CD14-positive monocyte (primary cell): ENCODE data around the gene SLC26A6. TPM values are rescaled to one million over a fixed set of nuclear protein-coding genes. Genes with fewer than 3 reads are reported as not detected.

Source experiments
- DNase-seq, 3 donors: peaks; one replicate each; pipeline ENCODE4 v3.0.0-alpha.2; 2011 to 2022
- H2AFZ ChIP-seq: 2 replicates; pipeline ENCODE4 v1.6.0; 2012; ENCODE audit warnings: mild to moderate bottlenecking, low read depth, low read length, inconsistent platforms; ENCODE audit not compliant: insufficient read depth, poor library complexity, severe bottlenecking
- H3K27ac ChIP-seq, 2 donors: 1 replicate in 1 of 2; 2 replicates in 1 of 2; pipeline ENCODE4 v1.5.1; 2012 to 2013; ENCODE audit warnings: low read length in 2 of 2, control low read depth in 1 of 2, inconsistent platforms in 1 of 2, low read depth in 1 of 2, mild to moderate bottlenecking in 1 of 2
- H3K27me3 ChIP-seq, 2 donors: one replicate each; pipeline versions ENCODE4 v1.6.0 to v1.6.1; 2011 to 2013; ENCODE audit warnings: low read length in 2 of 2; ENCODE audit not compliant: control insufficient read depth in 2 of 2, insufficient read depth in 2 of 2
- H3K36me3 ChIP-seq, 2 donors: replicated peaks in 1 of 2; 1 replicate in 1 of 2; 2 replicates in 1 of 2; pipeline versions ENCODE4 v1.5.1 to v1.6.1; 2012 to 2013; ENCODE audit warnings: low read length in 2 of 2, control low read depth in 1 of 2, inconsistent platforms in 1 of 2, mild to moderate bottlenecking in 1 of 2; ENCODE audit not compliant: insufficient read depth in 2 of 2, control insufficient read depth in 1 of 2
- H3K4me1 ChIP-seq, 2 donors: 1 replicate in 1 of 2; 2 replicates in 1 of 2; pipeline versions ENCODE4 v1.5.1 to v1.6.1; 2012 to 2013; ENCODE audit warnings: low read length in 2 of 2, control low read depth in 1 of 2, inconsistent platforms in 1 of 2, mild to moderate bottlenecking in 1 of 2, moderate library complexity in 1 of 2; ENCODE audit not compliant: insufficient read depth in 2 of 2, control insufficient read depth in 1 of 2
- H3K4me2 ChIP-seq: replicated peaks from 2 replicates; pipeline ENCODE3; 2012; ENCODE audit warnings: low read length, moderate library complexity, mild to moderate bottlenecking; ENCODE audit not compliant: poor library complexity, severe bottlenecking; ENCODE audit errors: extremely low read depth
- H3K4me3 ChIP-seq, 3 experiments: fragments of 200-600 bp in 1 of 3; sonication (generic) in 1 of 3; replicated peaks in 1 of 3; 1 replicate in 2 of 3; 2 replicates in 1 of 3; pipeline ENCODE4 v1.5.1; 2011 to 2013; ENCODE audit warnings: low read length in 3 of 3, mild to moderate bottlenecking in 3 of 3, control low read depth in 2 of 3, low read depth in 2 of 3, inconsistent platforms in 1 of 3, moderate library complexity in 1 of 3
- H3K79me2 ChIP-seq: 2 replicates; pipeline ENCODE4 v1.6.0; 2012; ENCODE audit warnings: mild to moderate bottlenecking, control low read depth, inconsistent platforms, low read length, moderate library complexity; ENCODE audit not compliant: insufficient read depth
- H3K9ac ChIP-seq: 2 replicates; pipeline ENCODE4 v1.6.0; 2017; ENCODE audit warnings: low read length, mild to moderate bottlenecking; ENCODE audit not compliant: insufficient read depth, poor library complexity, severe bottlenecking
- H3K9me3 ChIP-seq, 2 donors: replicated peaks in 1 of 2; 1 replicate in 1 of 2; 2 replicates in 1 of 2; pipeline versions ENCODE4 v1.5.1 to v1.6.1; 2012 to 2013; ENCODE audit warnings: low read length in 2 of 2, control low read depth in 1 of 2; ENCODE audit not compliant: control insufficient read depth in 1 of 2, insufficient read depth in 1 of 2
- H4K20me1 ChIP-seq: 2 replicates; pipeline ENCODE4 v1.6.0; 2012; ENCODE audit warnings: mild to moderate bottlenecking, low read length, control low read depth, moderate library complexity; ENCODE audit not compliant: insufficient read depth
- H3K27ac Mint-ChIP-seq, 7 donors: one replicate each; pipeline ENCODE4 v1.8.0; 2020; ENCODE audit warnings: mild to moderate bottlenecking in 7 of 7, mixed read lengths in 7 of 7, moderate library complexity in 6 of 7, inconsistent platforms in 2 of 7
- H3K27me3 Mint-ChIP-seq, 3 donors: one replicate each; pipeline ENCODE4 v1.8.0; 2021 to 2022; ENCODE audit warnings: low read depth in 3 of 3, mild to moderate bottlenecking in 3 of 3, mixed read lengths in 3 of 3, moderate library complexity in 3 of 3, inconsistent platforms in 1 of 3
- H3K36me3 Mint-ChIP-seq, 2 donors: one replicate each; pipeline ENCODE4 v1.8.0; 2020; ENCODE audit warnings: mixed read lengths in 2 of 2, inconsistent platforms in 1 of 2, mild to moderate bottlenecking in 1 of 2
- H3K4me1 Mint-ChIP-seq: one replicate; pipeline ENCODE4 v1.8.0; 2020; ENCODE audit warnings: mild to moderate bottlenecking, mixed read lengths
- H3K4me3 Mint-ChIP-seq, 2 donors: one replicate each; pipeline ENCODE4 v1.8.0; 2020; ENCODE audit warnings: mild to moderate bottlenecking in 2 of 2, mixed read lengths in 2 of 2, moderate library complexity in 1 of 2
- H3K9me3 Mint-ChIP-seq, 7 donors: one replicate each; pipeline ENCODE4 v1.8.0; 2020 to 2022; ENCODE audit warnings: mixed read lengths in 7 of 7, mild to moderate bottlenecking in 6 of 7, moderate library complexity in 6 of 7, inconsistent platforms in 2 of 7
- WGBS: methylation state at CpG from one replicate; pipeline ENCODE4 v1.1.5; 2013; ENCODE audit warnings: missing lambda C conversion rate; ENCODE audit not compliant: insufficient coverage; 5-methylcytosine and 5-hydroxymethylcytosine counted together
- intact Hi-C, 2 donors: fragments of 100-400 bp; cut with micrococcal nuclease; formaldehyde crosslinking; loops; one replicate each; pipeline versions ENCODE4 v1.15.0 to v1.15.1; 2023
- polyA plus RNA-seq, 3 donors: library from polyadenylated mRNA; depleted of rRNA in 1 of 3; unstranded in 2 of 3; stranded (reverse) in 1 of 3; fragments of 300-500 nt in 2 of 3; fragments of >200 nt in 1 of 3; fragmentation: Illumina TruSeq in 2 of 3; gene quantifications; 1 replicate in 2 of 3; 2 replicates in 1 of 3; pipeline ENCODE4 v1.2.3, GENCODE V29; 2012 to 2021
- TF ChIP-seq, protein P1 (sequence below): fragments of 200-600 bp; IDR thresholded peaks from one replicate; pipeline ENCODE4 v1.8.0; 2022; ENCODE audit warnings: antibody characterized with exemption, mild to moderate bottlenecking

Gene SLC26A6
- polyA plus RNA-seq, 3 donors = 16.3 to 92.8 (median 20.4) TPM

DNA sequence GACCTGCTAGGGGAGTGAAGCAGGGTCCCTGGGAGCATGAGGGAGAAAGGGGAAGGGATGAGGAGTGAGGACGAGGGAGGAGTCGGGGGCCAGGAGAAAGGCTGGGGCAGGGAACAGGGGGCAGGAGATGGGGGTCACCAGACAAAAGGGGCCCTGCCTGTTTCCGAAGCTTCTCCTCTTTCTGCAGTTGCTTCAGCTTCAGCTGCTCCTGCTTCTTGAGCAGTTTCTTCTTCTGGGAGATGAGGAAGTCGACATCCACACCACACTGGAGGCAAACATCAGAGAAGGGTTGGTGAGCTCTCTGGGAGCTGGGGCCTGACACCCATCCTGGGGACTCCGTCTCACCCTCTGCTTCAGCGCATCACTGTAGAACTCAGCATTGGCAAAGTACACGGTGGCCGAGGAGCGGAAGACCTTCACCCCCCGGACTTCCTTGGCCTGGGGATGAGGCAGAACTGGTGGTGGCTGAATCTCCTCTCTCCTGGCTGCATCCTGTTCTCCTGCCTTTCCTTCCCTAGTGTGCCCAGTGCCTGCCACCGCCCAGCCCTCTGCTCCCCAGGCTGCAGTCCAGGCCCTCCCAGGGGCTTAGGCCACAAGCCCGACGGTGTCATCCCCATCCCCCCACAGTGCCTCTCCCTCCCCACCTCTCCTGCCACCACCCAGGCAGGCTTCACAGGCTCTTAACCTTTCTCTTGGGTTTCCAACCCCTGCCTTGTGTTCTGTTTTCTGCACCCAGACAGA lies 6.8 kb downstream of the SLC26A6 start:
- TF ChIP-seq, protein P1, sequence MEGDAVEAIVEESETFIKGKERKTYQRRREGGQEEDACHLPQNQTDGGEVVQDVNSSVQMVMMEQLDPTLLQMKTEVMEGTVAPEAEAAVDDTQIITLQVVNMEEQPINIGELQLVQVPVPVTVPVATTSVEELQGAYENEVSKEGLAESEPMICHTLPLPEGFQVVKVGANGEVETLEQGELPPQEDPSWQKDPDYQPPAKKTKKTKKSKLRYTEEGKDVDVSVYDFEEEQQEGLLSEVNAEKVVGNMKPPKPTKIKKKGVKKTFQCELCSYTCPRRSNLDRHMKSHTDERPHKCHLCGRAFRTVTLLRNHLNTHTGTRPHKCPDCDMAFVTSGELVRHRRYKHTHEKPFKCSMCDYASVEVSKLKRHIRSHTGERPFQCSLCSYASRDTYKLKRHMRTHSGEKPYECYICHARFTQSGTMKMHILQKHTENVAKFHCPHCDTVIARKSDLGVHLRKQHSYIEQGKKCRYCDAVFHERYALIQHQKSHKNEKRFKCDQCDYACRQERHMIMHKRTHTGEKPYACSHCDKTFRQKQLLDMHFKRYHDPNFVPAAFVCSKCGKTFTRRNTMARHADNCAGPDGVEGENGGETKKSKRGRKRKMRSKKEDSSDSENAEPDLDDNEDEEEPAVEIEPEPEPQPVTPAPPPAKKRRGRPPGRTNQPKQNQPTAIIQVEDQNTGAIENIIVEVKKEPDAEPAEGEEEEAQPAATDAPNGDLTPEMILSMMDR = no peak
- H3K27me3 ChIP-seq = no peaks in the 10 kb centered on the region
- no peak overlapping the region for H3K4me2 ChIP-seq
- H3K27me3 Mint-ChIP-seq = peaks cover 0 to 5% (median 4%) of the 10 kb centered on the region in 3 donors
- H3K4me3 ChIP-seq = no peak overlapping the region
- H3K36me3 ChIP-seq = peaks cover 82 to 95% of the 10 kb centered on the region in 2 donors
- no peaks in the 10 kb centered on the region for H3K9me3 ChIP-seq
- H2AFZ ChIP-seq = no peak overlapping the region
- peaks cover 76 to 93% of the 10 kb centered on the region in 2 donors for H3K36me3 Mint-ChIP-seq
- peaks cover 0 to 4% of the 10 kb centered on the region in 2 donors for H3K4me1 ChIP-seq
- H3K27ac ChIP-seq = no peak overlapping the region
- peaks cover 0 to 3% (median 0%) of the 10 kb centered on the region in 7 donors for H3K9me3 Mint-ChIP-seq
- peaks cover 4% of the 10 kb centered on the region for H4K20me1 ChIP-seq
- DNase-seq = no peak
- intact Hi-C loops = no loop called here
- H3K4me1 Mint-ChIP-seq = peaks cover 1% of the 10 kb centered on the region
- H3K4me3 Mint-ChIP-seq = no peak overlapping the region
- H3K79me2 ChIP-seq = peaks cover 2% of the 10 kb centered on the region
- 98% methylated on average over 11 of the region's 13 CpGs for WGBS
- H3K9ac ChIP-seq = no peak overlapping the region
- H3K27ac Mint-ChIP-seq = peak overlapping the region in 5 of 7 donors; percentile 2 to 60 (median 34)

DNA sequence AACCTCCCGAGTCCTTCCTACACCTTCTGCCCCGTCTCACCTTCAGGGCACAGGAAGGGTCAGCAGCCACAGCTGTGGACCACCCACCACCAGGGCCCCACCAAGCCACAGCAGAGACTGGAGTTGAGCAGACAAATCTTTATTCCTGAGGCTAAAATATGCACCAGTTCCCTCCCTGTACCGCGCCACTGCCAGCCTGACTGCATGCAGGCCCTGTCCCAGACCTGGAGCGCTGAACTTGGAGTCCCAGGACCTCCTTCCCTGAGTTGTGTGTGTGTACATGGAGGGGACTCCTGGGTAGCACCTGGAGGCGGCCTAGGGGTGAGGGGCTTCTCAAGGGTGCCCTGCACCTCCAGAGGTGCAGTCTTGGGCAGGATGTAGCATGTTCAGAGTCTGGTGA lies 9.7 kb downstream of the SLC26A6 start:
- H2AFZ ChIP-seq = no peak overlapping the region
- intact Hi-C loops = no loop called here
- H3K27ac ChIP-seq = no peak overlapping the region
- peaks cover 0 to 6% (median 4%) of the 10 kb centered on the region in 3 donors for H3K27me3 Mint-ChIP-seq
- no peaks in the 10 kb centered on the region for H3K4me1 ChIP-seq
- H3K9me3 Mint-ChIP-seq = peaks cover 0 to 6% (median 1%) of the 10 kb centered on the region in 7 donors
- WGBS = 100% methylated on average over 6 of the region's 6 CpGs
- no peaks in the 10 kb centered on the region for H4K20me1 ChIP-seq
- H3K9me3 ChIP-seq = no peaks in the 10 kb centered on the region
- H3K27me3 ChIP-seq = no peaks in the 10 kb centered on the region
- peaks cover 57 to 65% of the 10 kb centered on the region in 2 donors for H3K36me3 Mint-ChIP-seq
- peak overlapping the region in 1 of 7 donors; percentile 31 for H3K27ac Mint-ChIP-seq
- H3K4me2 ChIP-seq = no peak overlapping the region
- H3K4me3 Mint-ChIP-seq = no peak overlapping the region
- TF ChIP-seq, protein P1 = no peak
- no peak for DNase-seq
- H3K4me1 Mint-ChIP-seq = no peaks in the 10 kb centered on the region
- no peaks in the 10 kb centered on the region for H3K79me2 ChIP-seq
- H3K9ac ChIP-seq = no peak overlapping the region
- no peak overlapping the region for H3K4me3 ChIP-seq
- peaks cover 57 to 66% of the 10 kb centered on the region in 2 donors for H3K36me3 ChIP-seq
